ENCODE measurements around the gene NUDT3. TPM values are rescaled to one million over a fixed set of nuclear protein-coding genes. Genes with fewer than 3 reads are reported as not detected.

The NUDT3 gene
- 5.8 to 8.6 TPM (median 6.4 TPM) in 5 replicates for total RNA-seq (2022; extraction: Qiagen RNA extraction; ENCODE audit: low read depth)

DNA sequence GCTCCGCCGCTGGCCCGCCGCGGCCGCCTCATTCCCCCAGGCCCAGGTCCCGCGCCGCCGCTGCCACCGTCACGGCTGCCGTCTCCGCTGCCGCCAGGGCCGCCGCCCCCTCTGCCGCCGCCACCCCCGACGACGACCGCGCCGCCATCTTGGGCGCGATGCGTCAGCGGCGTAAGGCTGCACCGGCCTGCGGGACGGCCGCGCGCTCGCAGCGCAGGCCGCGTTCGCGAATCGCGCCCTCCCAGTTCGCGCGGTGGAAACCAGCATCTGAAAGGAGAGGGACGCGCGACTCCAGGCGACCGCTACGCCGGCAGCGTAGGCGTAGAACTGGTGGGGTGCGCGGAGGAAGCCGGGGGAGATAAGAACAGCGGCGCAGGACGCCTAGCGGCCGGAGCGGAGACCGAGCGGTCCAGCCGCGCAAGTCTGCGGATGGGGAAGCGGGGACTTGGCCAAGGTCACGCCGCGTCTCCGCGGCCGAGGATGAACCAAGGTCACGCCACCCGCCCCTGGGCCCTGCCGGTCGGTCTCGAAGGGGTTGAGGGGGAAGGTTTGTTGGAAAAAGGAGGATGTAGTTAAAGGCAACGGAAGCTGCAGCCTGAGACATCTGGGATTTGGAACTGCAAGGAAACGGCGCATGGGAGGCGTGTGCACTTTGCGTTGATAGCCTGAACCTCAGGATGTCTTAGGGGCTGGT is at the start of gene NUDT3:
Gene NUDT3, minus strand, starts transcription at position 173 of the 694 bp plus-strand sequence. CDS start 307 bp downstream, outside the sequence.

DNA sequence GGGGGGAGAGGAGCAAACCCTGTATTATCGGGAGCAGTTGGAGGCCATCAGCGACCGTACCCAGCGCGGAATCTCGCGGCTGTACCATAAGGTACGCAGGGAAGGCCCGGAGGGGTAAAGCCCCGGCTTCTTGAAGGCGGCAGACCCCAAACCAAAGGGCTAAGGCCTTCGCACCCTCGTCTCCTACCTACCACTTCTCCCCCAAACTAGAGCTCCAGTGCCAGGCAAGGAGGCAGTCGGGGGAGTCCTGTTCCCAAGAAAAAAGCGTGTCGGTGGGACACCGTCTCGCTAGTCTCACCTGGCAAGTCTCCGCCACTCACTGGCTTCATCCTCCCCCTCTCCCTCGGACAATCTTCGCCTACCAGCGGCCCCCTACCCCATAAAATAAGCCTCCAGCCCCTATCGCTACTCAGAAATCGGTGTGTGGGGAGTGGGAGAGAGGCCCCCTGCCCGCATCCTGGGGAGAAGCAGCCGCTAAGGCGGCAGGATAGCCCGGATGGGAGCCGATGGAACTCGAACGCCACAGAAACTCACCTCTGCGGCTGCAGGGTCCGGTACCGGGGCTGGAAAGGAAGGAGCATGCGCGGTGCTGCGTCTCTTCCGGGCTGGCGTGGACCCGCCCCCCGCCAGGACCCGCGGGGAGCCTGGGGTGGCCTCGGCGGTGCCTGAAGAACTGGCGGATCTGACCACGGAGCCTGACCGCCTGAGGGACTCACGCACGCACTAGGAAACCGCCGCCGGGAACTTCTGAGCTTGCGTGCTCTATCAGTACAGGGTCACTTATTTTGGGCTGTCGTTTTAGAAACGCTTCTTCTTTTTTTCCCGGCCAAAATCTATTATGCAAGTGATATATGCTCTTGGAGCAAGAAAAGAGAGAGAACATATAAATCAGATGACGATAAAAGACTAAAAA is 33.3 kb upstream of the NUDT3 start, which contains the start of gene RPS10:
Gene RPS10, minus strand, starts transcription at position 572 of the 913 bp plus-strand sequence. CDS start 848 bp downstream, outside the sequence.

GRCh38 chr6:34248727-34249468 is 143.6 kb downstream of the NUDT3 start, which contains the start of gene SMIM29:
SMIM29 (minus strand) TSS chr6:34249006; CDS start chr6:34247791, 1,215 bp downstream.

DNA sequence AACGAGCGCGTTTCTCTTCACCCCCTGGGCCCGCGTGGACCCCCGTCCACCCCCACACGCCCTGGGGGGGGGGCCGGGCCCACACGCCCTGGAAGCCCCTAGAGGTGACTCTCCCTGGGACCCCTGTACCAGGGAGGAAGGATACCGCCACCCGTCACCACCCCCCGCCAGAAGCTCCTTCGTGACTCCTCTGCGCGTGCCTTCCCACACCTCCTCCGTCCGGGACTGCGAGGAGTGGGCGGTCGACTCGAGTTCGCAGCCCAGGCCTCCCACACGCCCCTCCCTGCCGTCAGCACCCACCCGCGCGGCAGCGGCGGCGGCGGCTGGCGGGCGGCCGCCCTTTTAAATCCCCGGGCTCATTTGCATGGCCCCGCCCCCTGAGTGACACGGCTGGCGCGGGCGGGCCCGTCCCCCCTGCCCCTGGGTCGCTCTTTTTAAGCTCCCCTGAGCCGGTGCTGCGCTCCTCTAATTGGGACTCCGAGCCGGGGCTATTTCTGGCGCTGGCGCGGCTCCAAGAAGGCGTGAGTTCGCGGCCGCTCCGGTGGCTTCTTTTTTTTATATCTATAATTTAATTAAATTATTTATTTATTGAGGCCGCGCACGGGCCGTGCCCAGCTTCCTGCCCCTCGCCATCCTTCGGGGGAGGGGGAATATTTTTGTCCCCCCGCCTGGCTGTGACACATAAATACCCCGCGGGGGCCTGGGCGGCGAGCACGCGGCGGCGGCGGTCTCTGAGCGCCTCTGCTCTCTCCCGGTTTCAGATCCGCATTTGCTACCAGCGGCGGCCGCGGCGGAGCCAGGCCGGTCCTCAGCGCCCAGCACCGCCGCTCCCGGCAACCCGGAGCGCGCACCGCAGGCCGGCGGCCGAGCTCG is 155.8 kb downstream of the NUDT3 start, which contains the start of gene HMGA1:
Gene HMGA1, plus strand, starts transcription at position 431 of the 873 bp plus-strand sequence. CDS start 3,908 bp downstream, outside the sequence.

Other genes with a start within 250 kb of the NUDT3 start
- gene GRM4, start 246.6 kb downstream of the NUDT3 start, total RNA-seq (2022; extraction: Qiagen RNA extraction; ENCODE audit: low read depth): 0.05 to 0.10 TPM (median 0.07 TPM) in 3 of 5 replicates, not detected in the others
- 535 to 704 TPM (median 665 TPM) in 5 replicates for gene HMGA1, start 155.8 kb downstream of the NUDT3 start, total RNA-seq (2022; extraction: Qiagen RNA extraction; ENCODE audit: low read depth)
- gene SMIM29, start 143.7 kb downstream of the NUDT3 start, total RNA-seq (2022; extraction: Qiagen RNA extraction; ENCODE audit: low read depth): 18.1 to 30.9 TPM (median 28.9 TPM) in 5 replicates
- gene RPS10, start 33.4 kb upstream of the NUDT3 start, total RNA-seq (2022; extraction: Qiagen RNA extraction; ENCODE audit: low read depth): 1,988 to 2,281 TPM (median 2,050 TPM) in 5 replicates
- 0.03 to 0.09 TPM (median 0.07 TPM) in 4 of 5 replicates, not detected in the other for gene PACSIN1, start 73.4 kb upstream of the NUDT3 start, total RNA-seq (2022; extraction: Qiagen RNA extraction; ENCODE audit: low read depth)
- gene SPDEF, start 163.7 kb upstream of the NUDT3 start, total RNA-seq (2022; extraction: Qiagen RNA extraction; ENCODE audit: low read depth): 1.4 to 2.7 TPM (median 2.2 TPM) in 5 replicates

Measured in A549 treated with RU486 at 1 μM for 4 hours (cell line).